ENCODE data around the gene E2F6. TPM values are rescaled to one million over a fixed set of nuclear protein-coding genes. Genes with fewer than 3 reads are reported as not detected.

Gene E2F6
- polyA plus RNA-seq, 3 donors: 3.5 to 6.4 (median 3.7) TPM

DNA sequence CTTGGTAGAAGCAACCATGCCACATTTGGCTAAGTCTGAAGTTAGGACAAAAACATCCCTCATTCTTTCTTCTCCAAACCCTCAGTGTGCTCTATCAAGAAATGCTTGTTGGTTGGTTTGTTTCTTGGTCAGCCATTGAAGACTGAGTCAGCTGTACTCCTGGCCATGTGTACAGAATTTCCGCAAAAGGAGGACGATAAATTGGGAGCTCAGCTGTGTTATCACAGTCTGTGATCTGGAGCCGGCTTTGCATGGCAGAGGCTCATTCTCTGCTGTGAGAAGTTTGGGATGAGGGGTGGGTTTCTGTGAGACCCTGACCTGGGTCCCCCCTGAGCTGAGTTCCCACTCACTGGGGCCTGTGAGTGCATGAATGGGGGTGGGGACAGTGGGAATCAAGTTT lies 26.3 kb upstream of the E2F6 start:
- peaks cover 0 to 21% of the 10 kb centered on the region in 2 donors for H3K27me3 ChIP-seq (ENCODE audit: control insufficient read depth in 2 of 2, insufficient read depth in 2 of 2, low read length in 2 of 2)
- H3K27me3 Mint-ChIP-seq (ENCODE audit: low read depth in 3 of 3): peaks cover 24 to 42% (median 26%) of the 10 kb centered on the region in 3 donors
- no peak overlapping the region for H3K9ac ChIP-seq (ENCODE audit: insufficient read depth, low read length, poor library complexity, severe bottlenecking)
- H3K79me2 ChIP-seq (ENCODE audit: insufficient read depth, low read length): no peaks in the 10 kb centered on the region
- no peak overlapping the region for H3K27ac Mint-ChIP-seq
- H3K4me3 Mint-ChIP-seq: no peak overlapping the region
- H2AFZ ChIP-seq (ENCODE audit: insufficient read depth, low read depth, low read length, poor library complexity, severe bottlenecking): no peak overlapping the region
- intact Hi-C loops (cut with micrococcal nuclease): no loop called here
- TF ChIP-seq, protein P1, sequence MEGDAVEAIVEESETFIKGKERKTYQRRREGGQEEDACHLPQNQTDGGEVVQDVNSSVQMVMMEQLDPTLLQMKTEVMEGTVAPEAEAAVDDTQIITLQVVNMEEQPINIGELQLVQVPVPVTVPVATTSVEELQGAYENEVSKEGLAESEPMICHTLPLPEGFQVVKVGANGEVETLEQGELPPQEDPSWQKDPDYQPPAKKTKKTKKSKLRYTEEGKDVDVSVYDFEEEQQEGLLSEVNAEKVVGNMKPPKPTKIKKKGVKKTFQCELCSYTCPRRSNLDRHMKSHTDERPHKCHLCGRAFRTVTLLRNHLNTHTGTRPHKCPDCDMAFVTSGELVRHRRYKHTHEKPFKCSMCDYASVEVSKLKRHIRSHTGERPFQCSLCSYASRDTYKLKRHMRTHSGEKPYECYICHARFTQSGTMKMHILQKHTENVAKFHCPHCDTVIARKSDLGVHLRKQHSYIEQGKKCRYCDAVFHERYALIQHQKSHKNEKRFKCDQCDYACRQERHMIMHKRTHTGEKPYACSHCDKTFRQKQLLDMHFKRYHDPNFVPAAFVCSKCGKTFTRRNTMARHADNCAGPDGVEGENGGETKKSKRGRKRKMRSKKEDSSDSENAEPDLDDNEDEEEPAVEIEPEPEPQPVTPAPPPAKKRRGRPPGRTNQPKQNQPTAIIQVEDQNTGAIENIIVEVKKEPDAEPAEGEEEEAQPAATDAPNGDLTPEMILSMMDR (IDR thresholded peaks at IDR 0.05): no peak
- 91% methylated on average over 3 of the region's 3 CpGs for WGBS (ENCODE audit: insufficient coverage)
- H3K4me1 Mint-ChIP-seq: no peaks in the 10 kb centered on the region
- H3K4me3 ChIP-seq (replicated peaks in 1 of 3; ENCODE audit: low read depth in 2 of 3, low read length in 3 of 3): no peak overlapping the region
- no peaks in the 10 kb centered on the region for H4K20me1 ChIP-seq (ENCODE audit: insufficient read depth, low read length)
- no peak overlapping the region for H3K27ac ChIP-seq (ENCODE audit: low read depth in 1 of 2, low read length in 2 of 2)
- H3K9me3 ChIP-seq (replicated peaks in 1 of 2; ENCODE audit: control insufficient read depth in 1 of 2, insufficient read depth in 1 of 2, low read length in 2 of 2): no peaks in the 10 kb centered on the region
- H3K9me3 Mint-ChIP-seq: peaks cover 0 to 10% (median 6%) of the 10 kb centered on the region in 7 donors
- no peaks in the 10 kb centered on the region for H3K36me3 Mint-ChIP-seq
- H3K4me1 ChIP-seq (ENCODE audit: control insufficient read depth in 1 of 2, insufficient read depth in 2 of 2, low read length in 2 of 2): no peaks in the 10 kb centered on the region
- H3K36me3 ChIP-seq (replicated peaks in 1 of 2; ENCODE audit: control insufficient read depth in 1 of 2, insufficient read depth in 2 of 2, low read length in 2 of 2): no peaks in the 10 kb centered on the region
- H3K4me2 ChIP-seq (replicated peaks; ENCODE audit: extremely low read depth, low read length, poor library complexity, severe bottlenecking): no peak overlapping the region
- DNase-seq: no peak

DNA sequence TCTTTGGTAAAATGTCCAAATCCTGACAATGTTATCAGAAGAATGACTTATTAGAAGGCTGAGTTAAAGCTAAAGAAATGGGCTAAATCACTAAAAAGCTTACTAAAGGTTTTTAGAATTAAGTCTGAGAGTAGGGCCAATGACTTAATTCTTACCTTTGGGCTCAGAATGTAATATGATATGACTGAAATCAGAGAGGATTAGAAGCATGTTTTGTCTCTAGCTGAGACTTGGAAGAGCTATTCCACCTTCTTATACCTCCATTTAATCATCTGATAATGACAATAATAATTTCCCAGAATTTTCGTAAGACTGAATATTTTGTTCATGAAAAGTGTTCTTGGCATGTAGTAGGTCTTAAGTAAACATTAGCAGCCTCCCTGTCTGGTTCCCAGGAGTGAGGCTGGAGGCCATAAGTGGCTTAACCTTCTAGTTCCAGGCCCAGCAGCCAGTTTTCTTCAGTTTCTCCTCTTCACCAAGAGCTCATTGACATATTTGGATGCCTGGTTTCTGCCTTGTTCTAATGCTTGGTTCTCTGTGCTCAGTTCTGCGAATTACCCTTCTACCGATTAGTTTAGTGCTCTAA lies 25.5 kb upstream of the E2F6 start:
- no peak overlapping the region for H3K27ac Mint-ChIP-seq
- Histone ChIP-seq H2AFZ (ENCODE audit: insufficient read depth, low read depth, low read length, poor library complexity, severe bottlenecking) (no peak overlapping the region), H3K9me3 (replicated peaks in 1 of 2; ENCODE audit: control insufficient read depth in 1 of 2, insufficient read depth in 1 of 2, low read length in 2 of 2) (no peaks in the 10 kb centered on the region), H3K4me1 (ENCODE audit: control insufficient read depth in 1 of 2, insufficient read depth in 2 of 2, low read length in 2 of 2) (no peaks in the 10 kb centered on the region), H3K79me2 (ENCODE audit: insufficient read depth, low read length) (no peaks in the 10 kb centered on the region), H3K9ac (ENCODE audit: insufficient read depth, low read length, poor library complexity, severe bottlenecking) (no peak overlapping the region), H4K20me1 (ENCODE audit: insufficient read depth, low read length) (no peaks in the 10 kb centered on the region), H3K36me3 (replicated peaks in 1 of 2; ENCODE audit: control insufficient read depth in 1 of 2, insufficient read depth in 2 of 2, low read length in 2 of 2) (no peaks in the 10 kb centered on the region), H3K27me3 (ENCODE audit: control insufficient read depth in 2 of 2, insufficient read depth in 2 of 2, low read length in 2 of 2) (peaks cover 0 to 25% of the 10 kb centered on the region in 2 donors), H3K27ac (ENCODE audit: low read depth in 1 of 2, low read length in 2 of 2) (no peak overlapping the region), H3K4me3 (replicated peaks in 1 of 3; ENCODE audit: low read depth in 2 of 3, low read length in 3 of 3) (no peak overlapping the region), H3K4me2 (replicated peaks; ENCODE audit: extremely low read depth, low read length, poor library complexity, severe bottlenecking) (no peak overlapping the region)
- H3K4me1 Mint-ChIP-seq: no peaks in the 10 kb centered on the region
- TF ChIP-seq, protein P1 (IDR thresholded peaks at IDR 0.05): no peak
- intact Hi-C loops (cut with micrococcal nuclease): no loop called here
- DNase-seq: no peak
- no peak overlapping the region for H3K4me3 Mint-ChIP-seq
- peaks cover 26 to 48% (median 30%) of the 10 kb centered on the region in 3 donors for H3K27me3 Mint-ChIP-seq (ENCODE audit: low read depth in 3 of 3)
- no peaks in the 10 kb centered on the region for H3K36me3 Mint-ChIP-seq
- peaks cover 0 to 10% (median 6%) of the 10 kb centered on the region in 7 donors for H3K9me3 Mint-ChIP-seq
- 96% methylated on average over 2 of the region's 3 CpGs for WGBS (ENCODE audit: insufficient coverage)

Data from CD14-positive monocyte (primary cell).